CD4-positive, alpha-beta T cell (primary cell): Measurements from ENCODE around the gene PRRC1. TPM values are rescaled to one million over a fixed set of nuclear protein-coding genes. Genes with fewer than 3 reads are reported as not detected.

Source experiments
- ATAC-seq: fragments of 200-7000 bp; cut with Tn5 transposase; one replicate; pipeline ENCODE4 v1.10.0; 2022; ENCODE audit warnings: mild to moderate bottlenecking; ENCODE audit not compliant: poor library complexity
- CTCF ChIA-PET: fragments of 350-600 bp; sonication (Branson Sonifier 250); formaldehyde crosslinking; loops from one replicate; lab custom pipeline; 2021; ENCODE audit warnings: antibody characterized with exemption, inconsistent platforms; lab: Charles Lee
- POLR2A ChIA-PET: fragments of 350-600 bp; sonication (Branson Sonifier 250); formaldehyde crosslinking; loops from one replicate; lab custom pipeline; 2021; ENCODE audit warnings: antibody characterized with exemption, inconsistent platforms; lab: Charles Lee
- DNase-seq, 14 experiments: peaks; one replicate each; pipeline ENCODE4 v3.0.0-alpha.2; 2013 to 2020; ENCODE audit warnings: mixed read lengths in 2 of 14
- H3K27ac ChIP-seq, 2 donors: one replicate each; pipeline versions ENCODE4 v1.5.1 to v1.7.0; 2013; ENCODE audit warnings: low read length in 2 of 2, low read depth in 1 of 2, mild to moderate bottlenecking in 1 of 2
- H3K27me3 ChIP-seq, 2 experiments: 1 replicate in 1 of 2; 2 replicates in 1 of 2; pipeline versions ENCODE4 v1.6.1 to v1.7.0; 2013; ENCODE audit warnings: low read length in 2 of 2, control low read depth in 1 of 2, mild to moderate bottlenecking in 1 of 2, moderate library complexity in 1 of 2; ENCODE audit not compliant: insufficient read depth in 2 of 2, control insufficient read depth in 1 of 2
- H3K36me3 ChIP-seq: one replicate; pipeline ENCODE4 v1.6.1; 2013; ENCODE audit warnings: low read length, control low read depth; ENCODE audit not compliant: insufficient read depth
- H3K4me1 ChIP-seq: one replicate; pipeline ENCODE4 v1.6.1; 2013; ENCODE audit warnings: low read length, control low read depth; ENCODE audit not compliant: insufficient read depth
- H3K4me3 ChIP-seq: one replicate; pipeline ENCODE4 v1.5.1; 2013; ENCODE audit warnings: mild to moderate bottlenecking, low read length, moderate library complexity
- H3K9me3 ChIP-seq, 2 experiments: 1 replicate in 1 of 2; 2 replicates in 1 of 2; pipeline versions ENCODE4 v1.6.1 to v1.7.0; 2013; ENCODE audit warnings: low read length in 2 of 2, mild to moderate bottlenecking in 2 of 2, control low read depth in 1 of 2, moderate library complexity in 1 of 2; ENCODE audit not compliant: control insufficient read depth in 1 of 2, insufficient read depth in 1 of 2
- H3K27ac Mint-ChIP-seq: one replicate; pipeline ENCODE4 v1.8.0; 2020; ENCODE audit warnings: mixed read lengths
- H3K27me3 Mint-ChIP-seq: one replicate; pipeline ENCODE4 v1.8.0; 2021; ENCODE audit warnings: mixed read lengths
- H3K36me3 Mint-ChIP-seq: one replicate; pipeline ENCODE4 v1.8.0; 2021; ENCODE audit warnings: low read depth, mixed read lengths
- H3K4me1 Mint-ChIP-seq: one replicate; pipeline ENCODE4 v1.8.0; 2021; ENCODE audit warnings: low read depth, mixed read lengths
- H3K4me3 Mint-ChIP-seq: one replicate; pipeline ENCODE4 v1.8.0; 2020; ENCODE audit warnings: mild to moderate bottlenecking, mixed read lengths
- H3K9me3 Mint-ChIP-seq: one replicate; pipeline ENCODE4 v1.8.0; 2020; ENCODE audit warnings: mixed read lengths
- CTCF ChIP-seq: fragments of 200-600 bp; IDR thresholded peaks from one replicate; pipeline ENCODE4 v1.8.0; 2022; ENCODE audit warnings: antibody characterized with exemption, mild to moderate bottlenecking
- intact Hi-C, 2 experiments: fragments of 100-400 bp; cut with DNase I in 1 of 2; cut with micrococcal nuclease in 1 of 2; formaldehyde crosslinking; loops; one replicate each; pipeline versions ENCODE4 v1.15.1 to v1.9.0; 2023 to 2025; cut with DNase I, micrococcal nuclease
- total RNA-seq, 174 experiments: library from RNA in 2 of 174; stranded (reverse) in 2 of 174; gene quantifications; one replicate each; pipeline ENCODE4 v1.2.3 and lab custom pipeline; 2021 to 2026

PRRC1 gene
- total RNA-seq, 2 experiments from 2014 or later = 32.0 to 33.8 TPM

- no peak overlapping the region for H3K4me3 Mint-ChIP-seq
- no peak overlapping the region for H3K27ac Mint-ChIP-seq
- H3K36me3 Mint-ChIP-seq = no peaks in the 10 kb centered on the region
- intact Hi-C loops = no loop called here
- H3K9me3 Mint-ChIP-seq = no peaks in the 10 kb centered on the region
- no peak for ATAC-seq
- DNase-seq = no peak
- Histone ChIP-seq H3K4me1 (no peaks in the 10 kb centered on the region), H3K9me3 (no peaks in the 10 kb centered on the region), H3K27ac (no peak overlapping the region), H3K27me3 (peaks cover 3 to 5% of the 10 kb centered on the region in 2 experiments), H3K36me3 (no peaks in the 10 kb centered on the region), H3K4me3 (no peak overlapping the region)
- peaks cover 4% of the 10 kb centered on the region for H3K27me3 Mint-ChIP-seq
- CTCF ChIA-PET = interaction anchor here (1.2 kb wide), 1 partner anchor 36 kb away, joined by 3 read pairs; no protein-coding TSS in a partner anchor
- TF ChIP-seq CTCF = no peak
- POLR2A ChIA-PET = no interaction called here
- peaks cover 12% of the 10 kb centered on the region for H3K4me1 Mint-ChIP-seq
Observed at GRCh38 chr5:127599847-127600246, 82.4 kb downstream of the PRRC1 start.

DNA sequence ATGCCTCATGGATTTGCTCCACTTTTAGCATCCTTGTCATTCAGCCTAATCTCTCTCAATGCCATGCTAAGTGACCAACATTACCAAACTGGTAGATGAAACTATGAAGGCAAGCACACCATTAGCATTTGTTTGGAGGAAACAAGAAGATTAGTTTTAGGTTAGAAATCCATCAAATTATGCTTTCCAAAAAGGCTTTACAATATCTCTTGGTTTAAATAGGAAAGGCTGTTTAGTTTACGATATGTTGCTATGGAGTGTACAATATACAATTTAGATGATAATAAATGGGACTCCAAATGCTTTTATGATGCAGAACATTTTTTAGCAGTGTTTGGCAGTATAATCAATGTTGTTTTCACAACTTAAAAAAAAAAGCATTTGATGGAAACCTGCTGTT lies 83.7 kb downstream of the PRRC1 start:
- intact Hi-C loops = no loop called here
- H3K27me3 ChIP-seq = peaks cover 3 to 5% of the 10 kb centered on the region in 2 experiments
- no peak overlapping the region for H3K27ac ChIP-seq
- no peaks in the 10 kb centered on the region for H3K36me3 ChIP-seq
- Mint-ChIP-seq H3K9me3 (no peaks in the 10 kb centered on the region), H3K4me1 (no peaks in the 10 kb centered on the region), H3K36me3 (no peaks in the 10 kb centered on the region), H3K27me3 (peaks cover 9% of the 10 kb centered on the region), H3K27ac (no peak overlapping the region), H3K4me3 (no peak overlapping the region)
- ChIA-PET CTCF (no interaction called here), POLR2A (no interaction called here)
- H3K9me3 ChIP-seq = no peaks in the 10 kb centered on the region
- ATAC-seq = no peak
- no peak for DNase-seq
- TF ChIP-seq CTCF = no peak
- no peak overlapping the region for H3K4me3 ChIP-seq
- H3K4me1 ChIP-seq = no peaks in the 10 kb centered on the region

- no peak overlapping the region for H3K4me3 ChIP-seq
- DNase-seq (no peak), ATAC-seq (no peak)
- H3K27ac Mint-ChIP-seq = no peak overlapping the region
- no peaks in the 10 kb centered on the region for H3K9me3 ChIP-seq
- no peaks in the 10 kb centered on the region for H3K4me1 Mint-ChIP-seq
- TF ChIP-seq CTCF = no peak
- peaks cover 3 to 5% of the 10 kb centered on the region in 2 experiments for H3K27me3 ChIP-seq
- intact Hi-C loops = no loop called here
- H3K36me3 ChIP-seq = no peaks in the 10 kb centered on the region
- no peaks in the 10 kb centered on the region for H3K9me3 Mint-ChIP-seq
- H3K4me1 ChIP-seq = no peaks in the 10 kb centered on the region
- no peak overlapping the region for H3K4me3 Mint-ChIP-seq
- H3K36me3 Mint-ChIP-seq = no peaks in the 10 kb centered on the region
- H3K27me3 Mint-ChIP-seq = peaks cover 9% of the 10 kb centered on the region
- POLR2A ChIA-PET = no interaction called here
- H3K27ac ChIP-seq = no peak overlapping the region
- CTCF ChIA-PET = interaction anchor here (0.6 kb wide), 1 partner anchor 393 kb away, joined by 3 read pairs; no protein-coding TSS in a partner anchor
Observed at GRCh38 chr5:127601601-127602000, 84.2 kb downstream of the PRRC1 start.
